Muscle of arm (tissue), 12 donors: ENCODE data around the gene OR2V1. TPM values are rescaled to one million over a fixed set of nuclear protein-coding genes. Genes with fewer than 3 reads are reported as not detected.
"Not testable (repeated sequence)": the region's sequence is repeated elsewhere in the genome, so short reads cannot be mapped to it uniquely, and the experiment has no call there.

Source experiments
- DNase-seq: peaks from one replicate; pipeline ENCODE4 v3.0.0-alpha.2; 2013
- polyA plus RNA-seq, 12 donors: library from polyadenylated mRNA; unstranded; fragments of 120-200 nt; gene quantifications; one replicate each; pipeline ENCODE4 v1.2.1, GENCODE V29; 2013; ENCODE audit not compliant: insufficient read length in 12 of 12

Gene OR2V1
- polyA plus RNA-seq, 12 donors = not detected

- DNase-seq = not testable (repeated sequence)
Observed at GRCh38 chr5:181104606-181105390, 26.2 kb downstream of the OR2V1 start.

DNA sequence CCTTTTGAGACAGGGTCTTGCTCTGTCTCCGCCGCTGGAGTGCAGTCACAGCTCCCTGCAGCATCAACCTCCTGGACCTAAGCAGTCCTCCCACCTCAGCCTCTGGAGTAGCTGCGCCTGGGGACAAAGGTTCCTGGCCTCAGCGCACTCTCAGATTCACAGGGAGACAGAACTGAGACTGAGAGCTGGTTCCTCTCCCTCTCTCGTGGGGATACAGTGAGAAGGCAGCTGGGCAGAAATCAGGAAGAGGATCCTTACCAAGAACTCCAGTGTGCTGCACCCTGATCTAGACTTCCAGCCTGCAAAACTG lies 26.8 kb downstream of the OR2V1 start:
- not testable (repeated sequence) for DNase-seq

- DNase-seq = not testable (repeated sequence)
Observed at GRCh38 chr5:181101930-181102674, 28.9 kb downstream of the OR2V1 start.

GRCh38 chr5:181101030-181101641 lies 29.8 kb downstream of the OR2V1 start:
- not testable (repeated sequence) for DNase-seq

DNA sequence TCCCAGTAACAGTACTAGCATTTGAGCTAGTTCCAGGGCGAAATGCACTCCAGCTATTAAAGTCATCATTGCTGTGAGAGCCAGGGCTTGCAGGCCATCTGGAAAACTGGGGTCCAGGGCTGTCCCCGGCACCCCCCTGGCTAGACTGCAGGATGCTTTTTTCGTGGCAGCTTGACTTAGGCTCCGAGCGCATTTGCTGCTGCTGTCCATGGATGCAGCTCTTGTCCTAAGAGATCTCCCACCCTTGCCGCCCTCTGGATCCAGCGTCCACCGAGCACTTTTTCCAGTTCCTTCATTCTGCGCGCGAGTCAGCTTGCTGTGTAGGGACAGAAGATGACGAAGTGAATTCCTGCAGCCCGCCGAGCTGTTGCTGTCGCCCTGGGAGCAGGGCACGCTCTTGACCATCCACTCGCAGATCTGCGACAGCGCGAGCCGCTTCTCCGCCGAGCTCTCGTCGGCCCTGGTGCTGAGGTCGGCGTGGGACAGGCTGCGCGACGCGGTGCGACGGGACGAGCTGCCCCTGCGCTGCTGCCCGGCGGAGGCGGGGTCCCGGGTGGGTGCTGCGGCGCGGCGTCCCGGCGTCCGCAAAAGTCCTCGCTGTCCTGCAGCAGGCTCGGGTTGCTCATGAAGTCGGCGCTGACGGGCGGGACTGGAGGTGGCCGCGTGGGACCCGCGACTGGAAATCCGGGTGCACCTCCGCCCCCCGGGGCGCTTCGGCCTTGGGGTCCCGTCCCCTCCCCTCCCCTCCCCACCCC lies 30.7 kb downstream of the OR2V1 start:
- DNase-seq = no peak

DNA sequence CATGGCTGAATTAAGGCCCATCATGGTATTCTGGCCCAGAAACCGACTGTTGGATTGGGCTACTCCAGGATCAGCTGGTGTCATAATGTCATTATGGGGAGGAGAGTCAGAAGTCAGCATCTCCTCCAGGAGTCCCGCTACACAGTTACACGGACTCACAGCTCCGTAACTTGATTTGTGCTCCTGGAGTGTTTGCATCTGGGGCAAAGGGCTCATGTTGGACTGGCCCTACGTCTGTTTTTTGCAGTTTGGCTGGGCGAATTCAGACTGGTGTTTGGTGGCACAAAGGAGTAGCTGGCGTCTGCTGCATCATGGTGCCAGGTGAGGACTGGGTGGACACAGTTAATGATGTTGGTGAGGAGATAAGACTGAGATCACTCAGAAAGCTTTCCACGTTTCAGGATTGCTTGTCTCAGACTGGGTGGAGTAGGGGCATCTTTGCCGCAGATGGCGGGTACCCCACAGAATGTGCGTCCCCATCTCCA lies 31.3 kb downstream of the OR2V1 start:
- DNase-seq = no peak

DNA sequence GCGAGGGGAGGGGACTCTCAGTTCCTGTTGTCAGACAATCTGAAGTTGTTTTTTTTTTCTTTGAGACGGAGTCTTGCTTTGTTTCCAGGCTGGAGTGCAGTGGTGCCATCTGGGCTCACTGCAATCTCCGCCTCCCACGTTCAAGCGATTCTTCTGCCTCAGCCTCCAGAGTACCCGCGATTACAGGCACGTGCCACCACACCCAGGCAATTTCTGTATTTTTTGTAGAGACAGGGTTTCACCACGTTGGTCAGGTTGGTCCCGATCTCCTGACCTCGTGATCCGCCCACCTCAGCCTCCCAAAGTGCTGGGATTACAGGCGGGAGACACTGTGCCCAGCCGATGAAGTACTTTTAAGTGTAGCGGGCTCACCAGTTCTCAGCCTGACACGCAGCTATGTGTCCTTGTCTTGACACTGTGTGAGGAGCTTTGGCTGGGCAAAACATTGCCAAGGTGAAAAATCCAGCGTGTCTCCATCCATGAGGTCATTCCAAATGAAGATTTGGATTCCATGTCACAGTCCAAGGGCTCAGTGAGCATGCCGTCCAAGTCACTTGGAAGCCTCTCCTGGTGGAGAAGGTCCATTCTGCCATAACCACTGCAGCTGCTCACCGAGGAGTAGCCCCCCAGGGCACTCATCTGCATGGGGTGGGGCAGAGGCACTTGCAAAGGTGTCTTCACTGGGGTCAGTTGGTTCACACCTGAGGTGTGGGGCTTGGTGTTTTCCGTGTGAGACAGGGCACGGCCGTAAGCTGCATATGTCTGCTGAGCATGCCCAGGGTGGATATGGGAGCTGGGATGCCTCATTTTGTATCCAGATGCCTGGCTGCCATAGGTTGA lies 32.0 kb downstream of the OR2V1 start:
- no peak for DNase-seq

GRCh38 chr5:181097759-181098491 lies 33.0 kb downstream of the OR2V1 start:
- DNase-seq = not testable (repeated sequence)

DNA sequence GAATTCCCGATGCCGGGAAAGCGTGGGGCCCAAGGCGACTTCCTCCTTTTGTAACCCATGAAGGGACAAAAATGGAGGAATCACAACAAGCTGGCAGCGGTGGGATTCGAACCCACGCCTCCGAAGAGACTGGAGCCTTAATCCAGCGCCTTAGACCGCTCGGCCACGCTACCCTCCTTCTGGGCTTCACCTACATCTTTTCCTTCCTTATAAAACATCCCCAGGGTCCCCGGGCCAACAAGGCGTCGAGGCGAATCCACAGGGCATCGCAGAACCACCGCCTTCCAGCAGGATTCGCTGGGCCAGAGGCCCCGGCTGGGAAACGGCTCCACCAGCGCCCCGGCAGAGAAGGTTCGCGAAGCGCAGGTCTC lies 33.6 kb downstream of the OR2V1 start:
- DNase-seq = not testable (repeated sequence)

- DNase-seq = not testable (repeated sequence)
Observed at GRCh38 chr5:181096721-181097382, 34.1 kb downstream of the OR2V1 start.

GRCh38 chr5:181095162-181095561 lies 35.8 kb downstream of the OR2V1 start:
- DNase-seq = not testable (repeated sequence)

DNA sequence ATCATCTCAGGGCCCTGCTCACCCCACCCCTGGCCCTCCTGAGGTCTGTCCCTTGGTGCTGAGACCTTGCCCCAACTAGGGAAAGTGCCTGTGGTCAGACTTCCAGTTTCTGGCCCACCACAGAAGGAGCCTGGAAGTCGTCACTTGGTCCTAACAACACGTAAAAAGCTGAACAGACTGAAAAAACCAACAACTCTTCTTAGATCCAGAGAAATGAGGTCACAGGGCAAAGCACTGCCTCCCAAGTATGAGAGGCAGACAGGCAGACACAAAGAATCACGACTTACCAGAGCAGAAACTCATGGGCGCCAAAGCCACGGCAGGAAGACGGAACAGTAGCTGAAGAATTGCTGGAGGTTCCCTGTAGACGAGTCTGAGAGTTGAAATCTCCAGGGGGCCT lies 38.5 kb downstream of the OR2V1 start:
- no peak for DNase-seq

DNA sequence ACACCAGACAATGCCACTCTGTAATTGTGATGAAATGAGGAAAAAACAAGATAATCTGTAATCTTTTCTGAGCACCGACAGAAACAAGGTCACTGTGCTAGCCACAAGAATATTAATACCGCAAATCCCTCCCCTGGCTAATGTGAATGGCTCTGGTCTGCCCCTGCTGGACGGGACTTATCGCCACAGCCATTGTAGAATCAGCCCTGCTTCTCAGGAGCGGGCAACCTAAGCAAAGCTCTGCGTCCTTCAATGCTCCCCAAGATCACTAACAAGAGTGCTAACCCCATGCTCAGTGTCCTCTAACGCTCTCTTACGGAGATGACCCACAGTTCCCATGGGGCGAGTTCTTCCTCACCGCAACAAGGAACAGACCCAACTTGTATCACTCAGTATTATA lies 42.7 kb downstream of the OR2V1 start:
- no peak for DNase-seq

DNA sequence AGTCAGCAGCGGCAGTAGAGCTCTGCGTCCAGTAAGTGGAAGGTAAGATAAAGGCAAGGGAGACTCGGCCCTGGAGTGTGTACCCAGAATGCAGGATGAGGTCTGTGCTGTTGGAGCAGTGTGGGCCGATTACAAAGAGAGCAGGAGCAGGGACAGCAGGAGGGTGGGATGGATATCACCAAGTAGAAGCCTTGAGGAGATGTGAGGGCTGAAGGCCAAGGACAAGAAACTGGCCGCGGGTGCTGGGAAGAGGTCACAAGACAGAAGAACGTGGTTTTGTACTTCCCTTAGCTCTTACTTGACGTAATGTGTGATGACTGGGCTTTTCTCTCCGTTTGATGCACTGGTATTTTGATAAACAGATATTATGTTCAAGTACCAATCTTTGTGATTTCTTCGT lies 43.7 kb downstream of the OR2V1 start:
- no peak for DNase-seq

DNA sequence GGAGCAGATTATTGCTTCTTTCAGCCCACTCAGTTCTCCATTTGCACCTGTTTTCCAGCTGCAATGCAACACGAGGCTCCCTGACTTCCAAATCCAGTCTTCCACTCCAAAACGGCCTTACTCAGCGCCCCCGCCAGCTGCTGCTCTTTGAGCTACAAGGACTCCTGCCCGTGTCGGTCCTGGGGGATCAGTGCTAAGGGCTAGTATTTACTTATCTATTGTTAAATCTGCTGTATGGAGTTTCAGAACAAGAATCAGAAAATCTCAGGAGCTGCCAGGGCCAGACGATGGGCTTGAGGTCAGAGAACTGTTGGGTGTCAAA lies 44.1 kb downstream of the OR2V1 start:
- DNase-seq = no peak

DNA sequence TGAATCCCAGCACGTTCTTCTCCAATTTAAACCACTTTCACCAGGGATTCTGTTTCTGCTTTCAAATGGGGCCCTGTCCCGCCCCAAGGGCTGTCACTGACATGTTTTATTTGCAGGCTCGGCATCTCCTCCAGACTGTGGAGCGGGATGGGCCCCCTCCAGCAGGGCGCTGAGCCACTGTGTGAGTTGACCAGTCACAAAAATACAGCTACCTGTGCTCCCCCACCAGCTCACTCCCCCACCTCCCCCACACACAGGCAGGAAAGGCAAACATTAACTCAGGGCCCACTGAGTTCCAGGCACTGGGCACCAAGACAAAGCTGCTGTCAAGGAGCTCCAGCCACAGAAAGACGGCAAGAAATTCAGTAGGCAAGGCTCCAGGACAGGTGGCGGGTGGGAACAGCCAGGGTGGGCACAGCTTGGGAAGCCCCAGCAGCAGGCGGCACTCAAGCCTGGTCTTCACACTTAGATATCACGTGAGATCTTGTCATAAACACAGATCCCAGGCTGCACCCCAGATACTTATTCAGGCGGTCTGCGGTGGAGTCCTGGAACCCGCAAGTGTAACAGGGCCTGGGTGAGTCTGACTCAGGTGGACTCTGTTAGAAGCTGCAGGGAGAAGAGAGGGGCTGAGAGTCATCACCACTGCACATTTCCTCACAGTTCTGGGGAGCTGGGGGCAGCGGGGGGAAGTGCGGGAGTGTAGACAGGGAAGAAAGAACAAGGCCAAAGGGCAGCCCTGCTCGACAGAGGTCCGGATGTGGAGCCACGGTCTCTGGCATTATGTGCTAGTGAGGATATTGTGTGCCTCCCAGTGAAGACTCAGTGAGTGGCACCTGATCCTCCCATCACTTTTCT lies 44.7 kb downstream of the OR2V1 start:
- no peak for DNase-seq

DNA sequence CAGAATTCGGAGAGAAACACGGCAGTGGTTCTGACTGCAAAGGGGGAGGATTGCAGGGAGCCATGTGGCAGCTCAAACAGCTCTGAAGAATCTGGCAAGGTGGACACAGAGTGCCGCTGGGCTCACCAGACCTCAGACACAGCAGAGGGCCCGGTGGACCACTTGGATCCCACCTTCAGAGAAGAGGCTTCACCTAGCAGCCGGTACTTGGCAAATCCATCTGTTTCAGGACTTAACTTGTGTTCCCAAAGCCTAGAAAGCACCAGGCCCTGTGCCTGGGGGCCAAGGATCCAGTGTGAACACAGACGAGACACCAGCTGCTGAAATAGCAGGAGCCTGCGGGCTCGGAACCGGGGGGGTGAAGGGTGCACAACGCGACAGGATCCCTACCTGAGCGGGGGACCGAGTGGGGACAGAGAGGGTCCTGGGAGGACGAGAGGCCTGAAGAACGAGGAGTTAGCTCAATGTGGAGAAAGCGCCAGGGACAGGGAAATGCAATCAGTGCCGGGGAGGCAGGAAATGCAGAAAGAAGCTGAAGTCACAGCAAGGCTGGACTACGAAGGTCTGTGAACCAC lies 46.3 kb downstream of the OR2V1 start:
- no peak for DNase-seq

GRCh38 chr5:181081989-181082388 lies 49.0 kb downstream of the OR2V1 start:
- DNase-seq = no peak

- DNase-seq = no peak
Observed at GRCh38 chr5:181076920-181077319, 54.0 kb downstream of the OR2V1 start.
